ENCODE results near the gene APELA.
"Not testable (repeated sequence)": the region's sequence is repeated elsewhere in the genome, so short reads cannot be mapped to it uniquely, and the experiment has no call there.

The APELA gene

GRCh38 chr4:164918956-164919355 lies 42.0 kb downstream of the APELA start:
- H3K4me3 ChIP-seq = no peak overlapping the region
- no peaks in the 10 kb centered on the region for H3K4me1 ChIP-seq
- no peak overlapping the region for H3K9ac ChIP-seq
- no peak overlapping the region for H3K4me2 ChIP-seq
- no peaks in the 10 kb centered on the region for H4K20me1 ChIP-seq
- no peak for TF ChIP-seq Cebpa-rat (IDR thresholded peaks at IDR 0.05)
- H3K27ac ChIP-seq = no peak overlapping the region
- peaks cover 10% of the 10 kb centered on the region; the same call in 1 of the 2 replicates for H3K9me3 ChIP-seq
- H3K36me3 ChIP-seq = no peaks in the 10 kb centered on the region
- H3K27me3 ChIP-seq = no peaks in the 10 kb centered on the region

- H3K4me2 ChIP-seq = no peak overlapping the region
- H3K27ac ChIP-seq = no peak overlapping the region
- no peaks in the 10 kb centered on the region for H4K20me1 ChIP-seq
- H3K27me3 ChIP-seq = no peaks in the 10 kb centered on the region
- peaks cover 12% of the 10 kb centered on the region; the same call in 1 of the 2 replicates for H3K9me3 ChIP-seq
- no peak for TF ChIP-seq Cebpa-rat (IDR thresholded peaks at IDR 0.05)
- no peak overlapping the region for H3K9ac ChIP-seq
- no peaks in the 10 kb centered on the region for H3K36me3 ChIP-seq
- no peaks in the 10 kb centered on the region for H3K4me1 ChIP-seq
- no peak overlapping the region for H3K4me3 ChIP-seq
These were observed 47.8 kb downstream of the APELA start for GRCh38 chr4:164924670-164925238.

GRCh38 chr4:164926301-164926700 lies 49.3 kb downstream of the APELA start:
- Histone ChIP-seq H3K4me2 (no peak overlapping the region), H3K36me3 (no peaks in the 10 kb centered on the region), H3K27ac (no peak overlapping the region), H4K20me1 (no peaks in the 10 kb centered on the region), H3K9ac (no peak overlapping the region), H3K27me3 (no peaks in the 10 kb centered on the region), H3K4me3 (no peak overlapping the region), H3K9me3 (peaks cover 12% of the 10 kb centered on the region; the same call in 1 of the 2 replicates), H3K4me1 (no peaks in the 10 kb centered on the region)
- no peak for TF ChIP-seq Cebpa-rat (IDR thresholded peaks at IDR 0.05)

- H3K9ac ChIP-seq, H3K27ac ChIP-seq, H4K20me1 ChIP-seq, H3K4me3 ChIP-seq, H3K36me3 ChIP-seq, H3K4me1 ChIP-seq, H3K27me3 ChIP-seq, H3K4me2 ChIP-seq: not testable (repeated sequence)
- peaks cover 12% of the 10 kb centered on the region; the same call in 1 of the 2 replicates for H3K9me3 ChIP-seq
These were observed 50.1 kb downstream of the APELA start for GRCh38 chr4:164927101-164927500.

- no peaks in the 10 kb centered on the region for H4K20me1 ChIP-seq
- H3K4me3 ChIP-seq = no peak overlapping the region
- no peak overlapping the region for H3K4me2 ChIP-seq
- H3K27me3 ChIP-seq = no peaks in the 10 kb centered on the region
- TF ChIP-seq Cebpa-rat (IDR thresholded peaks at IDR 0.05) = no peak
- H3K36me3 ChIP-seq = no peaks in the 10 kb centered on the region
- H3K9ac ChIP-seq = no peak overlapping the region
- H3K9me3 ChIP-seq = peaks cover 12% of the 10 kb centered on the region; the same call in 1 of the 2 replicates
- H3K27ac ChIP-seq = no peak overlapping the region
- H3K4me1 ChIP-seq = peaks cover 4% of the 10 kb centered on the region
These were observed 53.7 kb downstream of the APELA start for GRCh38 chr4:164930647-164931046.

- Histone ChIP-seq H3K27me3 (no peaks in the 10 kb centered on the region), H3K36me3 (no peaks in the 10 kb centered on the region), H4K20me1 (no peaks in the 10 kb centered on the region), H3K4me3 (no peak overlapping the region), H3K9ac (no peak overlapping the region), H3K9me3 (peaks cover 12% of the 10 kb centered on the region; the same call in 1 of the 2 replicates), H3K27ac (no peak overlapping the region), H3K4me2 (no peak overlapping the region), H3K4me1 (peaks cover 12% of the 10 kb centered on the region)
- TF ChIP-seq Cebpa-rat (IDR thresholded peaks at IDR 0.05) = no peak
These were observed 54.8 kb downstream of the APELA start for GRCh38 chr4:164931551-164932324.

GRCh38 chr4:164933244-164933643 lies 56.3 kb downstream of the APELA start:
- no peak for TF ChIP-seq Cebpa-rat (IDR thresholded peaks at IDR 0.05)
- Histone ChIP-seq H3K9me3 (peaks cover 12% of the 10 kb centered on the region; the same call in 1 of the 2 replicates), H3K27ac (no peak overlapping the region), H4K20me1 (no peaks in the 10 kb centered on the region), H3K27me3 (no peaks in the 10 kb centered on the region), H3K9ac (no peak overlapping the region), H3K4me2 (no peak overlapping the region), H3K4me3 (no peak overlapping the region), H3K36me3 (no peaks in the 10 kb centered on the region), H3K4me1 (peaks cover 12% of the 10 kb centered on the region)

GRCh38 chr4:164935363-164935762 lies 58.4 kb downstream of the APELA start:
- Histone ChIP-seq H3K4me2 (peak overlapping the region; percentile 45), H3K27me3 (no peaks in the 10 kb centered on the region), H3K36me3 (no peaks in the 10 kb centered on the region), H3K4me1 (peaks cover 12% of the 10 kb centered on the region), H3K27ac (no peak overlapping the region), H4K20me1 (no peaks in the 10 kb centered on the region), H3K9me3 (peaks cover 3% of the 10 kb centered on the region; the same call in 1 of the 2 replicates), H3K4me3 (no peak overlapping the region), H3K9ac (no peak overlapping the region)
- no peak for TF ChIP-seq Cebpa-rat (IDR thresholded peaks at IDR 0.05)

- not testable (repeated sequence) for H4K20me1 ChIP-seq, H3K36me3 ChIP-seq, H3K27me3 ChIP-seq, H3K4me3 ChIP-seq, H3K9me3 ChIP-seq
- Histone ChIP-seq H3K4me1 (peaks cover 12% of the 10 kb centered on the region), H3K4me2 (peak overlapping the region; percentile 45), H3K9ac (peak overlapping the region; percentile 24; the same call in 1 of the 2 replicates), H3K27ac (peak overlapping the region; percentile 46; the same call in 1 of the 2 replicates)
These were observed 59.1 kb downstream of the APELA start for GRCh38 chr4:164935865-164936606.
